K562 (cell line): ENCODE measurements around the gene HNRNPK. TPM values are rescaled to one million over a fixed set of nuclear protein-coding genes. Genes with fewer than 3 reads are reported as not detected.

Source experiments
- CBX8 ChIP-seq: fragments of 200-600 bp; sonication (generic); IDR thresholded peaks from 2 replicates; pipeline ENCODE4 v1.6.1; 2012; ENCODE audit warnings: borderline replicate concordance, mixed run types, low read depth, mild to moderate bottlenecking, moderate library complexity, mixed read lengths, low read length, control low read depth, inconsistent platforms; ENCODE audit not compliant: poor library complexity, severe bottlenecking; ENCODE audit errors: extremely low read depth
- CCAR2 ChIP-seq: fragments of 200-400 bp; formaldehyde crosslinking; IDR thresholded peaks from 2 replicates; pipeline ENCODE4 v1.6.1; 2017; ENCODE audit warnings: mild to moderate bottlenecking, low read depth, low read length
- CEBPG ChIP-seq, 3 experiments: fragments of 200-800 bp in 1 of 3; sonication (Bioruptor generic) in 1 of 3; sonication (generic) in 1 of 3; formaldehyde crosslinking in 1 of 3; IDR thresholded peaks in 2 of 3; conservative IDR thresholded peaks in 1 of 3; 2 replicates each; pipeline versions ENCODE4 v1.6.1 to v1.8.0; 2016 to 2022; ENCODE audit warnings: missing compliant biosample characterization in 2 of 3, missing genetic modification characterization in 2 of 3, mild to moderate bottlenecking in 1 of 3, missing genetic modification reagents in 1 of 3
- ETV5 ChIP-seq: sonication (generic); formaldehyde crosslinking; IDR thresholded peaks from 2 replicates; pipeline ENCODE4 v1.4.0; 2020; ENCODE audit warnings: low read depth, mild to moderate bottlenecking, missing genetic modification reagents
- GABPA ChIP-seq: fragments of 200-800 bp; sonication (Bioruptor generic); conservative IDR thresholded peaks from 2 replicates; pipeline ENCODE4 v1.6.1; 2016; ENCODE audit warnings: low read depth, missing genetic modification characterization, missing compliant biosample characterization
- GATA2 ChIP-seq: sonication (generic); formaldehyde crosslinking; IDR thresholded peaks from 2 replicates; pipeline ENCODE4 v1.4.0; 2020; ENCODE audit warnings: mild to moderate bottlenecking, missing genetic modification reagents
- IRF2 ChIP-seq: sonication (generic); formaldehyde crosslinking; IDR thresholded peaks from 2 replicates; pipeline ENCODE4 v1.8.1; 2022; ENCODE audit warnings: mild to moderate bottlenecking, missing genetic modification reagents
- KLF1 ChIP-seq: fragments of 450-650 bp; IDR thresholded peaks from 2 replicates; pipeline ENCODE4 v1.6.1; 2016; ENCODE audit warnings: missing genetic modification characterization, missing compliant biosample characterization
- LARP7 ChIP-seq: fragments of 450-650 bp; IDR thresholded peaks from 2 replicates; pipeline ENCODE4 v1.6.1; 2016
- MTF1 ChIP-seq: fragments of 250-450 bp; sonication (Bioruptor Pico); IDR thresholded peaks from 2 replicates; pipeline ENCODE4 v1.9.0; 2021; ENCODE audit warnings: moderate library complexity, mild to moderate bottlenecking, inconsistent platforms, borderline replicate concordance
- NELFE ChIP-seq: IDR thresholded peaks from 2 replicates; pipeline ENCODE4 v1.6.1; 2011; ENCODE audit warnings: mild to moderate bottlenecking; ENCODE audit not compliant: insufficient read depth, insufficient read length
- PCBP1 ChIP-seq: fragments of 200-400 bp; formaldehyde crosslinking; IDR thresholded peaks from 2 replicates; pipeline ENCODE4 v1.6.1; 2018; ENCODE audit warnings: mild to moderate bottlenecking, low read depth, low read length; ENCODE audit not compliant: poor library complexity, severe bottlenecking
- PRMT5 ChIP-seq: sonication (generic); formaldehyde crosslinking; IDR thresholded peaks from 2 replicates; pipeline ENCODE4 v1.5.0; 2020; ENCODE audit warnings: missing genetic modification reagents
- RBM39 ChIP-seq: fragments of 200-400 bp; formaldehyde crosslinking; optimal IDR thresholded peaks from 2 replicates; pipeline ENCODE3; 2018; ENCODE audit warnings: low read depth, low read length
- TEAD4 ChIP-seq, 2 experiments: sonication (generic) in 1 of 2; formaldehyde crosslinking in 1 of 2; IDR thresholded peaks; 2 replicates each; pipeline versions ENCODE4 v1.6.1 to v1.8.0; 2012 to 2022; ENCODE audit warnings: borderline replicate concordance in 1 of 2, inconsistent platforms in 1 of 2, low read length in 1 of 2, mild to moderate bottlenecking in 1 of 2, missing genetic modification reagents in 1 of 2
- ZNF146 ChIP-seq: IDR thresholded peaks from one replicate; pipeline ENCODE4 v1.6.1; 2018; ENCODE audit warnings: missing compliant biosample characterization; ENCODE audit not compliant: unreplicated experiment
- ZNF175 ChIP-seq: fragments of 200-800 bp; sonication (Bioruptor generic); IDR thresholded peaks from 2 replicates; pipeline ENCODE4 v1.6.1; 2016; ENCODE audit warnings: low read depth, mild to moderate bottlenecking, missing genetic modification characterization, missing compliant biosample characterization
- ZNF551 ChIP-seq: fragments of 250-450 bp; sonication (Bioruptor Pico); IDR thresholded peaks from 2 replicates; pipeline ENCODE4 v1.5.0; 2021; ENCODE audit warnings: mild to moderate bottlenecking, moderate library complexity
- ZNF639 ChIP-seq, 2 experiments: fragments of 200-800 bp in 1 of 2; sonication (Bioruptor generic) in 1 of 2; sonication (generic) in 1 of 2; formaldehyde crosslinking in 1 of 2; IDR thresholded peaks in 1 of 2; conservative IDR thresholded peaks in 1 of 2; 2 replicates each; pipeline versions ENCODE4 v1.5.0 to v1.6.1; 2016 to 2020; ENCODE audit warnings: missing compliant biosample characterization in 1 of 2, missing genetic modification characterization in 1 of 2, missing genetic modification reagents in 1 of 2
- ZNF696 ChIP-seq: fragments of 250-450 bp; sonication (Bioruptor Pico); conservative IDR thresholded peaks from 2 replicates; pipeline ENCODE4 v1.4.0; 2020; ENCODE audit warnings: mild to moderate bottlenecking, moderate library complexity
- polyA plus RNA-seq, 8 experiments: library from polyadenylated mRNA; depleted of rRNA in 4 of 8; stranded (reverse) in 5 of 8; unstranded in 3 of 8; fragments of >200 nt; fragmentation: Nextera tagmentation in 2 of 8; fragmentation: Illumina TruSeq in 1 of 8; extraction: Ambion mirVana in 2 of 8; extraction: Trizol in 1 of 8; gene quantifications; 2 replicates each; pipeline versions ENCODE4 v1.2.1 to v1.2.3, GENCODE V29; 2011 to 2014; ENCODE audit warnings: inconsistent platforms in 1 of 8, missing spikeins in 1 of 8
- total RNA-seq, 7 experiments: library from RNA; depleted of rRNA in 6 of 7; stranded (reverse); fragments of >200 nt in 6 of 7; fragmentation: Illumina TruSeq in 2 of 7; extraction: Trizol in 2 of 7; gene quantifications; 2 replicates each; pipeline versions ENCODE4 v1.2.1 to v1.2.3, GENCODE V29; 2011 to 2021; ENCODE audit warnings: low replicate concordance in 1 of 7
- TF ChIP-seq, protein P1 (sequence below): fragments of 450-650 bp; formaldehyde crosslinking; IDR thresholded peaks from 2 replicates; pipeline ENCODE4 v1.4.0; 2020; ENCODE audit warnings: mild to moderate bottlenecking, mixed read lengths
- TF ChIP-seq, protein P2 (sequence below): fragments of 450-650 bp; IDR thresholded peaks from 2 replicates; pipeline ENCODE4 v1.6.1; 2017; ENCODE audit warnings: mild to moderate bottlenecking, moderate library complexity

The HNRNPK gene
- total and polyA plus RNA-seq, 9 of the 15 experiments (the other 6 are each of a cell fraction or from before 2014, with no cell fraction given) = 224 to 883 (median 618) TPM

DNA sequence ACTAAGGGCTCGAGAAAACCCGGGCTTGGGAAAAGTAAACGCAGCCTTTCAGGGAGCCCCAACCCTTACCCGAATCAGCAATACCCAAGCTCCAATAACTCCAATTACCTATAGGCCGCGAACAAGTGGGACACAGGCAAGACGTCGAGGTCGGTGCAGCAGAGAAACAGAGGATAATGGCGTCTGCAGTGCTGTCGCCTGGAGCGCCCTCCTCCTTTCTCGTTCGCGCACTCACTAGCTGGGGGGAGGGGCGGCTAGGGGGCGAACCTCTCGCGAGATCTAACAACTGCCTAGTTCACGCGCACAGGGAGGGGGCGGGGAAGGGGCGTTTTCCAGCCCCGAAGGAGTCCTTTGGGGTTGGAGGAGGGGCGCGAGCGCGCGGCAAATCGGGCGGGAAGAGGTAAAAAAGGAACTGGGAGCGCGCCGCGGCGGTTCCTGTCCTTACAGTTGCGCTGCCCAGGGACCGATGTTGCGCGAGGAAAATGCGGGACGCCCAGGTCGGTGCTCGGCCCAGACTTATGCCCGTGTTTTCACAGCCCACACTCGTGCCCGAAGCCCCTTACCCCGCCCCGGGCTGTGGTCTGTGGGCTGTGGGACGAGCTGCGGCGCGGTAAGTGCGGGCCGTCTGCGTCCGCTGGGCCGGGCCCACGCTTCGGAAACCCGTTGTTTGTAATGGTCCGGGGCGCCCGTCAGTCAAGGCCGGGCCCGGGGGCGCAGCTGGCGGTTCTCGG, 545 bp upstream of the HNRNPK start, which contains the start of gene RMI1 (continued):
- TF ChIP-seq, protein P1, sequence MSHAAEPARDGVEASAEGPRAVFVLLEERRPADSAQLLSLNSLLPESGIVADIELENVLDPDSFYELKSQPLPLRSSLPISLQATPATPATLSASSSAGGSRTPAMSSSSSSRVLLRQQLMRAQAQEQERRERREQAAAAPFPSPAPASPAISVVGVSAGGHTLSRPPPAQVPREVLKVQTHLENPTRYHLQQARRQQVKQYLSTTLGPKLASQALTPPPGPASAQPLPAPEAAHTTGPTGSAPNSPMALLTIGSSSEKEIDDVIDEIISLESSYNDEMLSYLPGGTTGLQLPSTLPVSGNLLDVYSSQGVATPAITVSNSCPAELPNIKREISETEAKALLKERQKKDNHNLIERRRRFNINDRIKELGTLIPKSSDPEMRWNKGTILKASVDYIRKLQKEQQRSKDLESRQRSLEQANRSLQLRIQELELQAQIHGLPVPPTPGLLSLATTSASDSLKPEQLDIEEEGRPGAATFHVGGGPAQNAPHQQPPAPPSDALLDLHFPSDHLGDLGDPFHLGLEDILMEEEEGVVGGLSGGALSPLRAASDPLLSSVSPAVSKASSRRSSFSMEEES (CRISPR knock-in tag) = no peak
- TF ChIP-seq ZNF696 (CRISPR knock-in tag) (no peak), PRMT5 (CRISPR knock-in tag) (no peak), ZNF175 (no peak), IRF2 (CRISPR knock-in tag) (no peak), ZNF551 (CRISPR knock-in tag) (no peak), CEBPG (CRISPR knock-in tag; IDR thresholded peaks at IDR 0.05) (no peak), CEBPG (tag; conservative IDR thresholded peaks at IDR 0.05 in 1 of 2, IDR thresholded peaks at IDR 0.05 in 1 of 2) (no peak), GATA2 (no peak), ETV5 (CRISPR knock-in tag) (0 out of 2 replicates have a peak, but pooled peaks have one; percentile 4), PCBP1 (peak; percentile 45), GABPA (tag) (no peak), KLF1 (no peak), LARP7 (no peak), NELFE (no peak), CCAR2 (no peak), RBM39 (no peak), ZNF639 (CRISPR knock-in tag; conservative IDR thresholded peaks at IDR 0.05 in 1 of 2, IDR thresholded peaks at IDR 0.05 in 1 of 2) (no peak; a peak in 1 of 4 replicates), TEAD4 (IDR thresholded peaks at IDR 0.05; ENCODE audit: low read length) (no peak), TEAD4 (CRISPR knock-in tag; IDR thresholded peaks at IDR 0.05; ENCODE audit: borderline replicate concordance) (no peak), ZNF146 (no peak), CBX8 (no peak), MTF1 (CRISPR knock-in tag) (no peak)
- TF ChIP-seq, protein P2, sequence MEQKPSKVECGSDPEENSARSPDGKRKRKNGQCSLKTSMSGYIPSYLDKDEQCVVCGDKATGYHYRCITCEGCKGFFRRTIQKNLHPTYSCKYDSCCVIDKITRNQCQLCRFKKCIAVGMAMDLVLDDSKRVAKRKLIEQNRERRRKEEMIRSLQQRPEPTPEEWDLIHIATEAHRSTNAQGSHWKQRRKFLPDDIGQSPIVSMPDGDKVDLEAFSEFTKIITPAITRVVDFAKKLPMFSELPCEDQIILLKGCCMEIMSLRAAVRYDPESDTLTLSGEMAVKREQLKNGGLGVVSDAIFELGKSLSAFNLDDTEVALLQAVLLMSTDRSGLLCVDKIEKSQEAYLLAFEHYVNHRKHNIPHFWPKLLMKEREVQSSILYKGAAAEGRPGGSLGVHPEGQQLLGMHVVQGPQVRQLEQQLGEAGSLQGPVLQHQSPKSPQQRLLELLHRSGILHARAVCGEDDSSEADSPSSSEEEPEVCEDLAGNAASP = no peak
